HG03095 (cell line): ENCODE measurements around the gene SETBP1.

Source experiments
- ATAC-seq: cut with Tn5 transposase; IDR thresholded peaks from one replicate; pipeline ENCODE4 v1.9.1; 2021; ENCODE audit warnings: moderate library complexity; ENCODE audit not compliant: unreplicated experiment

SETBP1 gene

GRCh38 chr18:44730803-44731529 is 50.3 kb downstream of the SETBP1 start:
- ATAC-seq = no peak

- ATAC-seq = no peak
Measured at GRCh38 chr18:44731530-44732237, 51.0 kb downstream of the SETBP1 start.

GRCh38 chr18:44732238-44732563 is 51.5 kb downstream of the SETBP1 start:
- no peak for ATAC-seq

GRCh38 chr18:44732599-44732998 is 51.9 kb downstream of the SETBP1 start:
- no peak for ATAC-seq

GRCh38 chr18:44733069-44733753 is 52.5 kb downstream of the SETBP1 start:
- ATAC-seq = no peak

- no peak for ATAC-seq
Measured at GRCh38 chr18:44733754-44734465, 53.2 kb downstream of the SETBP1 start.

GRCh38 chr18:44735096-44735495 is 54.4 kb downstream of the SETBP1 start:
- no peak for ATAC-seq

GRCh38 chr18:44736664-44737380 is 56.1 kb downstream of the SETBP1 start:
- ATAC-seq = no peak

GRCh38 chr18:44737623-44738022 is 56.9 kb downstream of the SETBP1 start:
- no peak for ATAC-seq

- ATAC-seq = no peak
Measured at GRCh38 chr18:44740000-44740399, 59.3 kb downstream of the SETBP1 start.

- ATAC-seq = no peak
Measured at GRCh38 chr18:44741085-44741484, 60.4 kb downstream of the SETBP1 start.

- ATAC-seq = no peak
Measured at GRCh38 chr18:44741511-44741910, 60.8 kb downstream of the SETBP1 start.

GRCh38 chr18:44742126-44742525 is 61.4 kb downstream of the SETBP1 start:
- no peak for ATAC-seq

GRCh38 chr18:44742718-44743311 is 62.1 kb downstream of the SETBP1 start:
- no peak for ATAC-seq

GRCh38 chr18:44743631-44744030 is 62.9 kb downstream of the SETBP1 start:
- ATAC-seq = no peak

GRCh38 chr18:44744161-44745121 is 63.8 kb downstream of the SETBP1 start:
- no peak for ATAC-seq

GRCh38 chr18:44747157-44747556 is 66.5 kb downstream of the SETBP1 start:
- no peak for ATAC-seq

- ATAC-seq = no peak
Measured at GRCh38 chr18:44748582-44748981, 67.9 kb downstream of the SETBP1 start.

- ATAC-seq = no peak
Measured at GRCh38 chr18:44750774-44751173, 70.1 kb downstream of the SETBP1 start.
